Breast epithelium (tissue), 4 donors: ENCODE data around the gene KRTAP13-1. TPM values are rescaled to one million over a fixed set of nuclear protein-coding genes. Genes with fewer than 3 reads are reported as not detected.

Experiments used
- DNase-seq, 2 donors: peaks; one replicate each; pipeline ENCODE4 v3.0.0-alpha.2; 2019; ENCODE audit warnings: low spot score in 2 of 2
- H3K27ac ChIP-seq, 2 donors: fragments of 200-600 bp; sonication (generic) in 1 of 2; one replicate each; pipeline ENCODE4 v1.5.1; 2016 to 2019; ENCODE audit warnings: mild to moderate bottlenecking in 1 of 2
- H3K27me3 ChIP-seq, 2 donors: fragments of 200-600 bp; sonication (generic) in 1 of 2; one replicate each; pipeline versions ENCODE4 v1.5.1 to v1.6.0; 2017 to 2019; ENCODE audit warnings: control low read depth in 1 of 2, mild to moderate bottlenecking in 1 of 2
- H3K36me3 ChIP-seq: fragments of 200-600 bp; one replicate; pipeline ENCODE4 v1.5.1; 2019
- H3K4me1 ChIP-seq, 2 donors: fragments of 200-600 bp; sonication (generic); one replicate each; pipeline ENCODE4 v1.5.1; 2016 to 2019; ENCODE audit warnings: control low read depth in 1 of 2
- H3K4me3 ChIP-seq, 3 donors: fragments of 200-600 bp; sonication (generic); 1 replicate in 2 of 3; 2 replicates in 1 of 3; pipeline ENCODE4 v1.5.1; 2016 to 2019; ENCODE audit warnings: mild to moderate bottlenecking in 3 of 3, moderate library complexity in 2 of 3
- H3K9me3 ChIP-seq, 2 donors: fragments of 200-600 bp; sonication (generic) in 1 of 2; one replicate each; pipeline ENCODE4 v1.5.1; 2016 to 2019; ENCODE audit warnings: control low read depth in 1 of 2
- POLR2A ChIP-seq: fragments of 450-650 bp; IDR thresholded peaks from one replicate; pipeline ENCODE4 v1.6.1; 2016; ENCODE audit warnings: antibody characterized with exemption, mild to moderate bottlenecking, moderate library complexity
- POLR2AphosphoS5 ChIP-seq, 3 donors: sonication (generic); formaldehyde crosslinking; IDR thresholded peaks; one replicate each; pipeline ENCODE4 v1.6.1; 2017; ENCODE audit warnings: antibody characterized with exemption in 3 of 3
- intact Hi-C: fragments of 100-400 bp; cut with DNase I; formaldehyde crosslinking; loops from one replicate; pipeline ENCODE4 v1.15.1; 2023; ENCODE audit warnings: low total_unique reads
- total RNA-seq, 3 donors: library from RNA; depleted of rRNA; stranded (reverse); fragments of >200 nt; gene quantifications; one replicate each; pipeline ENCODE4 v1.1.0, GENCODE V29; 2016
- TF ChIP-seq, protein P1 (sequence below), 3 donors: fragments of 450-650 bp; IDR thresholded peaks; one replicate each; pipeline ENCODE4 v1.5.1; 2016 to 2017; ENCODE audit warnings: antibody characterized with exemption in 3 of 3, mild to moderate bottlenecking in 3 of 3, moderate library complexity in 3 of 3

The KRTAP13-1 gene
- total RNA-seq, 3 donors from 2014 or later, result not detected

DNA sequence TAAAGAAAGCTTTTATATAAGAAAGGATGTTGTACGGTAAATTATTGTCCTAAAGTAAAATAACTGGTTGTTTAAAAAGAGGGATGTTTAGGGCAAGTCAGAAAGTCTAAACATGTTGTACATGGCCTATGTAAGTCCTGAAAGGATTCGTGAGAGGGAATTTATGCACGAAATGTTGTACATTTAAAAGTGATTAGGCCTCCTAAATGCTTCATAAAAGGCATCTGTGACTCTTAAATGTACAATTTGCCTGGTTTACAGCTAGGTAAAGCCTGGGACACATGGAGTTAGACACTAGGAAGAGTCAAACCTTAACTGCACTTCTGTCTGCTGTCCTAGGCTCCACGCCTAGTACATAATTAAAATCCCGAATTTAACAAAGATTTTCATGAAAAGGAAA is 20.2 kb downstream of the KRTAP13-1 start:
- TF ChIP-seq, protein P1, sequence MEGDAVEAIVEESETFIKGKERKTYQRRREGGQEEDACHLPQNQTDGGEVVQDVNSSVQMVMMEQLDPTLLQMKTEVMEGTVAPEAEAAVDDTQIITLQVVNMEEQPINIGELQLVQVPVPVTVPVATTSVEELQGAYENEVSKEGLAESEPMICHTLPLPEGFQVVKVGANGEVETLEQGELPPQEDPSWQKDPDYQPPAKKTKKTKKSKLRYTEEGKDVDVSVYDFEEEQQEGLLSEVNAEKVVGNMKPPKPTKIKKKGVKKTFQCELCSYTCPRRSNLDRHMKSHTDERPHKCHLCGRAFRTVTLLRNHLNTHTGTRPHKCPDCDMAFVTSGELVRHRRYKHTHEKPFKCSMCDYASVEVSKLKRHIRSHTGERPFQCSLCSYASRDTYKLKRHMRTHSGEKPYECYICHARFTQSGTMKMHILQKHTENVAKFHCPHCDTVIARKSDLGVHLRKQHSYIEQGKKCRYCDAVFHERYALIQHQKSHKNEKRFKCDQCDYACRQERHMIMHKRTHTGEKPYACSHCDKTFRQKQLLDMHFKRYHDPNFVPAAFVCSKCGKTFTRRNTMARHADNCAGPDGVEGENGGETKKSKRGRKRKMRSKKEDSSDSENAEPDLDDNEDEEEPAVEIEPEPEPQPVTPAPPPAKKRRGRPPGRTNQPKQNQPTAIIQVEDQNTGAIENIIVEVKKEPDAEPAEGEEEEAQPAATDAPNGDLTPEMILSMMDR (IDR thresholded peaks at IDR 0.05), result no peak
- no peak for TF ChIP-seq POLR2AphosphoS5 (IDR thresholded peaks at IDR 0.05)
- TF ChIP-seq POLR2A, result no peak
- no peaks in the 10 kb centered on the region for H3K27me3 ChIP-seq
- intact Hi-C loops, result no loop called here

DNA sequence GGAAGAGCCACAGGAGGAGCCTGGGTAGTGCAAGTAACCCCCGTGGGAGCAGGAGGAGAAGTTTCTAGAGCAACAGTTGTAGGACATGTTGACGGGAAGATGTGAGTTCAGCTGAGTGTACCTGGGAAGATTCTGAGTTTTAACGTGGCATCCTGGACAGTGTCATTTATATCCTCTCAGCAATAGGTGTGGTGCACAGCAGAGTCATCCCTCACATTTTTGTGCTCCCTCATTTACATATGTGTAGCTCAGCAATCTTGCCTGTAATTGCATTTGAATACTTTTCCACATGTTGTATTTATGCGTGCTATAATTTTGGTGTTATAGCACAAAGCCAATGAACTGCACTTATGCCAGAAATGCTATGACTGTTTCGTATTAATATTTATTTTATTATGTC is 30.0 kb downstream of the KRTAP13-1 start, which contains the start of gene KRTAP13-3:
TSS of gene KRTAP13-3 (minus strand) at position 101 of the 400 bp plus-strand sequence. CDS start at position 87, 14 bp downstream.
- no peak for DNase-seq
- intact Hi-C loops, result no loop called here
- Histone ChIP-seq H3K27ac (no peak within 1 kb of the TSS), H3K4me3 (no peak within 1 kb of the TSS), H3K27me3 (no peaks in the 10 kb centered on the region), H3K9me3 (no peaks in the 10 kb centered on the region), H3K36me3 (no peaks in the 10 kb centered on the region), H3K4me1 (no peaks in the 10 kb centered on the region)
- TF ChIP-seq, protein P1 (IDR thresholded peaks at IDR 0.05), result no peak
- TF ChIP-seq POLR2AphosphoS5 (IDR thresholded peaks at IDR 0.05), result no peak
- no peak for TF ChIP-seq POLR2A

More for the DNA sequence above, 20.2 kb downstream of the KRTAP13-1 start:
- Histone ChIP-seq H3K36me3 (no peaks in the 10 kb centered on the region), H3K27ac (no peak overlapping the region), H3K4me3 (no peak overlapping the region), H3K9me3 (peaks cover 0 to 7% of the 10 kb centered on the region in 2 donors), H3K4me1 (no peaks in the 10 kb centered on the region)
- no peak for DNase-seq

DNA sequence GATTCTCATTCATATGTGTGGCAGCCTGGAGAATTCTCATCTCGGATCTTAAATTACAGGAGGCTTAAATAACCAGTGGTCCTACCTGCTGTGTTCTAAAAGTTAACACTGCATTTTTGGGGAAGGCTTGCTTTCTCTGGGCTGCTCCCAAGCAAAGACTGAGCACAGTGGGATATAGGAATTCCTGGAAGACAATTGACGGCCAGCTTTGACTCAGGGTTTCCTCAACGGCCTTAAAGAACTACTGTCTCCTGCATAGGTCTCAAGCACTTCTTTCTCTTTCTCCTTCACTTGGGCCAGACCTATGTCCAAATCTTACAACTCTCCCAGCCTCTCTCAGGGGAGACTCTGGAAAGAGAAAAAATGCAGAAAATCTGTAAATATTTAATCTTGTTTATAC is 30.9 kb downstream of the KRTAP13-1 start:
- TF ChIP-seq, protein P1 (IDR thresholded peaks at IDR 0.05), result no peak
- no peak for TF ChIP-seq POLR2A
- TF ChIP-seq POLR2AphosphoS5 (IDR thresholded peaks at IDR 0.05), result no peak
- no peaks in the 10 kb centered on the region for H3K4me1 ChIP-seq
- no peaks in the 10 kb centered on the region for H3K27me3 ChIP-seq
- no peak overlapping the region for H3K27ac ChIP-seq
- no peak for DNase-seq
- no peak overlapping the region for H3K4me3 ChIP-seq
- H3K36me3 ChIP-seq, result no peaks in the 10 kb centered on the region
- intact Hi-C loops, result no loop called here
- no peaks in the 10 kb centered on the region for H3K9me3 ChIP-seq

DNA sequence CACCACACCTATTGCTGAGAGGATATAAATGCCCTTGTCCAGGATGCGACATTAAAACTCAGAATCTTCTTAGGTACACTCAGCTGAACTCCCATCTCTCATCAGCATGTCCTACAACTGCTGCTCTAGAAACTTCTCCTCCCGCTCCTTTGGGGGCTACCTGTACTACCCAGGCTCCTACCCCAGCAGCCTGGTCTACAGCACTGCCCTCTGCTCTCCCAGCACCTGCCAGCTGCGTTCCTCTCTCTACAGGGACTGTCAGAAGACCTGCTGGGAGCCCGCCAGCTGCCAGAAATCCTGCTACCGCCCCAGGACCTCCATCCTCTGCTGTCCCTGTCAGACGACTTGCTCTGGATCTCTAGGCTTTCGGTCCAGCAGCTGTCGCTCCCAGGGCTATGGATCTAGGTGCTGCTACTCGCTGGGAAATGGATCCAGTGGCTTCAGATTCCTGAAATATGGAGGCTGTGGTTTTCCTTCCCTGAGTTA is 34.4 kb downstream of the KRTAP13-1 start, which contains the start of gene KRTAP13-4:
TSS of gene KRTAP13-4 (plus strand) at position 51 of the 486 bp plus-strand sequence. CDS start at position 107, 56 bp downstream.
- Histone ChIP-seq H3K9me3 (no peaks in the 10 kb centered on the region), H3K4me1 (no peaks in the 10 kb centered on the region), H3K27me3 (no peaks in the 10 kb centered on the region), H3K4me3 (no peak within 1 kb of the TSS), H3K36me3 (no peaks in the 10 kb centered on the region), H3K27ac (no peak within 1 kb of the TSS)
- DNase-seq, result no peak
- TF ChIP-seq POLR2A, result no peak
- intact Hi-C loops, result no loop called here

DNA sequence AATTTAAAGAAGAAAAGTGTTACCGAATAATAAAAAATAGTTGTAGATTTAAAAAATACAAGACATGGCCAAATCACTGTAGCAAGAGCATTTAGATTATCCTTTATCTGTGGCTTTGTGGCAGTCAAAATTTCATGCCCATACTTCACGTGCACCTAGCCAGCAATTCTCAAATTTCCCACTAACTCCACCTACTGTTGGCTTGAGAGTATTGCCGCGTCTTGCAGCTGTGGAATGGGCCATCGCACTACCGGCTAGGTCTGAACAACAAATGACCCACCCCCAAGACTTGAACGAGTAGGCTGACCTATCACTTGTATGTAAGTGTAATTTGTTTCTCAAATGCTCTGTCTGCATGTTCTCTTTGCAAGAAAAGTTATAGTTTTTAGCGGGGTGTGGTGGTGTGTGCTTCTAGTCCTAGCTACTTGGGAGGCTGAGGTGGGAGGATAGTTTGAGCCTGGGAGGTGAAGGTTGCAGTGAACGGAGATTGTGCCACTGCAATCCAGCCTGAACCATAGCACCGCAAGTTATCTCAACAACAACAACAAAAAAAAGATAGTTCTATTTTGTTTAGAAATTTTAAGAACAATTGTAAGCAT is 38.3 kb downstream of the KRTAP13-1 start:
- Histone ChIP-seq H3K27ac (no peak overlapping the region), H3K4me3 (no peak overlapping the region), H3K9me3 (no peaks in the 10 kb centered on the region), H3K4me1 (no peaks in the 10 kb centered on the region), H3K36me3 (no peaks in the 10 kb centered on the region), H3K27me3 (no peaks in the 10 kb centered on the region)
- DNase-seq, result no peak
- intact Hi-C loops, result no loop called here
- no peak for TF ChIP-seq POLR2AphosphoS5 (IDR thresholded peaks at IDR 0.05)
- TF ChIP-seq, protein P1 (IDR thresholded peaks at IDR 0.05), result peak in 2 of 3 donors; percentile 36 to 52
